Fibroblast of the aortic adventitia (primary cell): Measurements from ENCODE around the gene TENT4A. TPM values are rescaled to one million over a fixed set of nuclear protein-coding genes. Genes with fewer than 3 reads are reported as not detected.
A peak's percentile ranks its signal among the peaks of the same experiment; 100 is the strongest.
"Not testable (repeated sequence)": the region's sequence is repeated elsewhere in the genome, so short reads cannot be mapped to it uniquely, and the experiment has no call there.

Source experiments
- DNase-seq: peaks from one replicate; pipeline ENCODE4 v3.0.0-alpha.2; 2010; ENCODE audit warnings: low read depth
- H3K4me3 ChIP-seq: 2 replicates; pipeline ENCODE4 v1.5.1; 2011; ENCODE audit warnings: low read depth, mild to moderate bottlenecking, control low read depth, low read length, moderate library complexity
- total RNA-seq: library from RNA; depleted of rRNA; stranded (reverse); fragments of >200 nt; gene quantifications from 2 replicates; pipeline ENCODE4 v1.2.3, GENCODE V29; 2012; ENCODE audit warnings: low replicate concordance
- TF ChIP-seq, protein P1 (sequence below): IDR thresholded peaks from 2 replicates; pipeline ENCODE4 v1.5.1; 2011; ENCODE audit warnings: mild to moderate bottlenecking, low read length, control low read depth, inconsistent platforms; ENCODE audit not compliant: insufficient read depth

TENT4A gene
- total RNA-seq, 1 donor = 21.4 TPM

DNA sequence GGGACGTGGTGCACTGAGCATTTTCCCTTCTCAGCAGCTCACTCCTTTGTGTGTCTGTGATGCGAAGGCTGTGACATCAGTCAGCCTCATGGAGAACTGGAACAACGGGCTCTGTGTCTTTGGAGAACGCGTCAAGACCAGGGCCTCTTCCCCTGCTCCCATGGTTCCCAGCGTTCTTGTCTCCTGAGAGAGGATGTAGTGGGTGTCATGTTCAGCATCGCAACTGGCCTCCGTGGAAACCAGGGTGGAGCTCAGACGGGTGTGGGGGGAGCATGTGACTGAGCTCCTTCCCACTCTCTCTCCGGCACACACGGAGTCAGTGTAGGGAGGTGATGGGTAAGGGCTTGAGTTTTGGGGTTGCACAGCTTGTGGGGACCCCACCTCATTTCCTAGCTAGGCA, 59.7 kb downstream of the TENT4A start:
- DNase-seq = no peak
- no peak overlapping the region for H3K4me3 ChIP-seq
- TF ChIP-seq, protein P1, sequence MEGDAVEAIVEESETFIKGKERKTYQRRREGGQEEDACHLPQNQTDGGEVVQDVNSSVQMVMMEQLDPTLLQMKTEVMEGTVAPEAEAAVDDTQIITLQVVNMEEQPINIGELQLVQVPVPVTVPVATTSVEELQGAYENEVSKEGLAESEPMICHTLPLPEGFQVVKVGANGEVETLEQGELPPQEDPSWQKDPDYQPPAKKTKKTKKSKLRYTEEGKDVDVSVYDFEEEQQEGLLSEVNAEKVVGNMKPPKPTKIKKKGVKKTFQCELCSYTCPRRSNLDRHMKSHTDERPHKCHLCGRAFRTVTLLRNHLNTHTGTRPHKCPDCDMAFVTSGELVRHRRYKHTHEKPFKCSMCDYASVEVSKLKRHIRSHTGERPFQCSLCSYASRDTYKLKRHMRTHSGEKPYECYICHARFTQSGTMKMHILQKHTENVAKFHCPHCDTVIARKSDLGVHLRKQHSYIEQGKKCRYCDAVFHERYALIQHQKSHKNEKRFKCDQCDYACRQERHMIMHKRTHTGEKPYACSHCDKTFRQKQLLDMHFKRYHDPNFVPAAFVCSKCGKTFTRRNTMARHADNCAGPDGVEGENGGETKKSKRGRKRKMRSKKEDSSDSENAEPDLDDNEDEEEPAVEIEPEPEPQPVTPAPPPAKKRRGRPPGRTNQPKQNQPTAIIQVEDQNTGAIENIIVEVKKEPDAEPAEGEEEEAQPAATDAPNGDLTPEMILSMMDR = no peak

DNA sequence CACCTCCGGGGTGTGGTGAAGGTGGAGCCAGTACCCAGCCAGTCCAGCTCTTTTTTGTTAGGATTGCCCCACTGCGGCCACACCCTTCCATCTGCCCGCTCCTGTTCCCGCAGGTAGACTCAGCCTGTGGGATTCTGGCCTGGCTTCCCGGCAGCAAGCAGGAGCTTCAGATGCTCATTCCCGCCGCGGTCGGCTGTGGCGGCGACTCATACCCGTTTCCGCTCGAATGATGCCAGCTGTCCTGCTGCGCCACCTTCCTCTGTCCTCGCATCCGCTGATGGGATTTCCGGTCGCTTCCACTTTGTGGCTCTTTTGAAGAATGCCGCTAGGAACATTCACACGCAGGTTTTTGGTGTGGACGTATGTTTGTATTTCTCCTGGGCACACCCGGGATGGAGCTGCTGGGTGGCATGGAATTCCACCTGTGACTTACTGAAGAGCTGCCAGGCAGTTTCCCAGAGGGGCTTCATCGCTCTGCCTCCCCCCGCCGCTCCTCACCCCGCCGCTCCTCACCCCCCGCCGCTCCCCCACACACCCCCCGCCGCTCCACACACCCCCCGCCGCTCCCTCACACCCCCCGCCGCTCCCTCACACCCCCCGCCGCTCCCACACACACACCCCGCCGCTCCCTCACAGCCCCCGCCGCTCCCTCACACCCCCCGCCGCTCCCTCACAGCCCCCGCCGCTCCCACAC, 60.3 kb downstream of the TENT4A start:
- TF ChIP-seq, protein P1 = no peak
- H3K4me3 ChIP-seq = no peak overlapping the region
- no peak for DNase-seq

DNA sequence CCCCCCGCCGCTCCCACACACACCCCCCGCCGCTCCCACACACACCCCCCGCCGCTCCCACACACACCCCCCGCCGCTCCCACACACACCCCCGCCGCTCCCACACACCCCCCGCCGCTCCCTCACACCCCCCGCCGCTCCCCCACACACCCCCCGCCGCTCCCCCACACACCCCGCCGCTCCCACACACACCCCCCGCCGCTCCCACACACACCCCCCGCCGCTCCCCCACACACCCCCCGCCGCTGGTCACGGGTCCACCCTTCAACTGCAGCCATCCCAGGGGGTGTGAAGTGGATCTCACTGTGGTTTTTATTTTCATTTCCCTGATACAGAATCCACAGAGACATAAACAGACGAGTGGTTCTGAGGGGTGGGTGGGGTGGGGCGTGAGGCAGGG, 61.0 kb downstream of the TENT4A start:
- DNase-seq, H3K4me3 ChIP-seq: not testable (repeated sequence)

DNA sequence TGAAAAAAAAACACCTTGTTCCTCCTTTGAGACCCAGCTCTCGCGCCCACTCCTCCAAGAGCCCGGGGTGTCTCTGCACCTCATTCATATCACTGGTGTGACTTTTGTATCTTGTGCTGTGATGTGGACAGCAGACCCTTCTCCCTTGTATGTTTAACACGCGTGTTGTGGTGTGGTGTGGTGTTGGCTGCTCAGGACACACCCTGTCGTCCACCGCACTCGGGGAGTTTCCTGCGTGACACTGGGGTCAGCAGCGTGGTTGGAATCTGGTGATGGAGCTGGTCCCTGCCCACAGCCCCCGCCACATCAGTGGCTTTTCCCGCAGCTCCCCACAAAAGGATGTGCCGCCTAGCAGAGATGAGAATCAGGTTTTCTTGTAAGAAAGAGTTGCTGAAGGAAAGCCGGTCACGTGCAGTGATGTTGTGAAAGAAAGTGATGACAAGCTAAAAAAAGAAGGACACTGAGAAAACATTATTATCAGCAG, 61.5 kb downstream of the TENT4A start:
- no peak for DNase-seq
- TF ChIP-seq, protein P1 = no peak
- no peak overlapping the region for H3K4me3 ChIP-seq

DNA sequence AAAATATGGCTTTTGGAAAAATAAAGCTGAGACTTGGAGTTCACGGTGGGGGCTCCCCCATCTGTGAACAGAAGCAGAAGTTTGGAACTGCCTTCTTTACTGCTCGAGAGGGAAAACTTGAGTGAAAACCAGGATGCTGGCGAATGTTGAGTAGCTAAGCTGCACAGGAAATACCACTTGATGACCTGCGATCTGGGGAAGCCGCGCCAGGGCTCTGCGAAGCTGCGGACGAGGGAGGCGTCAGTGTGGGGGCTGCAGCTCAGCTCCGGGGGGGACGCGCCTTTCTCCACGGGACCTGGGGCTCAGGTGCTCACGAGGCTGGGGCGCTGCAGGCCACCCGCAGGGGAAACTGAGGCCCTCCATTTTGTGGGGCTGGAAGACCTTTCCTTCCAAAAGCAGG, 62.3 kb downstream of the TENT4A start:
- TF ChIP-seq, protein P1 = no peak
- H3K4me3 ChIP-seq = no peak overlapping the region
- DNase-seq = no peak

DNA sequence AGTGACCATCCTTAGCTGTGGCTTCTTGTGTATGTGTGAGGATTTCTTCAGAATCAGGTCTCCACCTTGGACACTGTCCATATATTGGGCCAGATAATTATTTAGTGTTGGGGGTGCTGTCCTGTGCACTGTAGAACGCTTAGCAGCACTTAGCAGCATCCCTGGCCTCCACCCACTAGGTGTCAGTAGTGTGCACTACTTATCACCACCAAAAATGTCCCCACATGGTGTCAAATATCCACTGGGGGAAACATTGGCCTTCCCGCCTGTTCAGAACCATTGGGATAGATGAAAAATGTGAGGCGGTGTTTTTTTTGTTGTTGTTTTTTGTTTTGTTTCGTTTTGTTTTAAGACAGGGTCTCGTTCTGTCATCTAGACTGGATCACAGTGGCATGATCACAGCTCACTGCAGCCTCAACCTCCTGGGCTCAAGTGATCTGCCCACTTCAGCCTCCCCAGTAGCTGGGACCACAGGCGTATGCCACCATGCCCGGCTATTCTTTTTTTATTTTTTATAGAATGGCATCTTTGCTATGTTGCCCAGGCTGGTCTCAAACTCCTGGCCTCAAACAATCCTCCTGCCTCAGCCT, 67.7 kb downstream of the TENT4A start:
- no peak overlapping the region for H3K4me3 ChIP-seq
- TF ChIP-seq, protein P1 = peak; percentile 25
- no peak for DNase-seq

DNA sequence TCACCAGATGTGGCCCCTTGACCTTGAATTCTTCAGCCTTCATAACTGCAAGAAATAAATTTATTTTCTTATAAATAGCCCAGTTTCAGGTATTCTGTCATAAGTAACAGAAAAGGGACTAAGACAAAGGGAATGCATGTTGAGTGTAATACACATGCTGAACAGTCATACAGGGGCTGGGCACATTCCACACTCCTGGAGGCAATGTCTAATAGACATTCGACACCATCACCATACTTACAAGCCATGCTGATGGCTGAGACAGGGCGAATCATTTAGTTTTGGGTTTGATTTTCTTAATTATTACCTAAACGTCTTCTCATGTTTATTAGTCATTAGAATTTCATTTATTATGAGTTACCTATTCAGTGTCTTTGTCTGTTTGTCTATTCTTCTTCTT, 68.5 kb downstream of the TENT4A start:
- DNase-seq = no peak
- TF ChIP-seq, protein P1 = no peak
- no peak overlapping the region for H3K4me3 ChIP-seq
